RCC 7860 (cell line): Measurements from ENCODE around the gene HRH2.
"Not testable (repeated sequence)": the region's sequence is repeated elsewhere in the genome, so short reads cannot be mapped to it uniquely, and the experiment has no call there.

Experiments used
- DNase-seq: peaks from one replicate; pipeline ENCODE4 v3.0.0-alpha.2; 2015; ENCODE audit warnings: low spot score
- FAIRE-seq: peaks from 2 replicates; lab custom pipeline; 2012; peaks lifted over from hg19 to GRCh38; lab: Jason Lieb, UNC

The HRH2 gene

GRCh38 chr5:175657593-175658271, at the start of gene HRH2:
Gene HRH2 (plus strand): TSS chr5:175658071. CDS start chr5:175683234, 25,163 bp downstream.
- DNase-seq = no peak

GRCh38 chr5:175609526-175609925, 48.3 kb upstream of the HRH2 start:
- no peak for DNase-seq
- no peak for FAIRE-seq

More at GRCh38 chr5:175657593-175658271, at the start of gene HRH2:
- no peak for FAIRE-seq

- DNase-seq (no peak), FAIRE-seq (no peak)
Observed at GRCh38 chr5:175610381-175610780, 47.5 kb upstream of the HRH2 start.

- no peak for DNase-seq
- FAIRE-seq = no peak
Observed at GRCh38 chr5:175610898-175611297, 47.0 kb upstream of the HRH2 start.

GRCh38 chr5:175614223-175614815, 43.6 kb upstream of the HRH2 start:
- DNase-seq = no peak
- no peak for FAIRE-seq

GRCh38 chr5:175614861-175615260, 43.0 kb upstream of the HRH2 start:
- no peak for DNase-seq
- FAIRE-seq = no peak

GRCh38 chr5:175616083-175616482, 41.8 kb upstream of the HRH2 start:
- no peak for FAIRE-seq
- DNase-seq = no peak

GRCh38 chr5:175616527-175616926, 41.3 kb upstream of the HRH2 start:
- DNase-seq, FAIRE-seq: not testable (repeated sequence)

GRCh38 chr5:175617447-175617846, 40.4 kb upstream of the HRH2 start:
- FAIRE-seq = no peak
- DNase-seq = no peak

GRCh38 chr5:175620527-175620926, 37.3 kb upstream of the HRH2 start:
- no peak for FAIRE-seq
- DNase-seq = no peak

GRCh38 chr5:175621971-175622370, 35.9 kb upstream of the HRH2 start:
- FAIRE-seq = no peak

GRCh38 chr5:175623088-175623487, 34.8 kb upstream of the HRH2 start:
- no peak for FAIRE-seq
- DNase-seq = no peak

More at GRCh38 chr5:175621971-175622370, 35.9 kb upstream of the HRH2 start:
- no peak for DNase-seq

GRCh38 chr5:175624316-175624715, 33.6 kb upstream of the HRH2 start:
- no peak for DNase-seq
- FAIRE-seq = no peak

- FAIRE-seq (no peak), DNase-seq (no peak)
Observed at GRCh38 chr5:175627005-175627404, 30.9 kb upstream of the HRH2 start.

GRCh38 chr5:175627739-175628138, 30.1 kb upstream of the HRH2 start:
- DNase-seq = no peak
- no peak for FAIRE-seq

- no peak for FAIRE-seq
- no peak for DNase-seq
Observed at GRCh38 chr5:175628668-175629067, 29.2 kb upstream of the HRH2 start.

GRCh38 chr5:175629261-175629660, 28.6 kb upstream of the HRH2 start:
- FAIRE-seq (no peak), DNase-seq (no peak)

GRCh38 chr5:175629793-175630192, 28.1 kb upstream of the HRH2 start:
- DNase-seq = no peak
- FAIRE-seq = no peak

- no peak for DNase-seq
- no peak for FAIRE-seq
Observed at GRCh38 chr5:175635854-175636584, 21.9 kb upstream of the HRH2 start.

- DNase-seq = no peak
- no peak for FAIRE-seq
Observed at GRCh38 chr5:175638305-175638704, 19.6 kb upstream of the HRH2 start.

- no peak for FAIRE-seq
Observed at GRCh38 chr5:175640106-175640775, 17.6 kb upstream of the HRH2 start.

More at GRCh38 chr5:175640106-175640775, 17.6 kb upstream of the HRH2 start:
- no peak for DNase-seq
